Measurements from ENCODE around the gene PCBP3. TPM values are rescaled to one million over a fixed set of nuclear protein-coding genes. Genes with fewer than 3 reads are reported as not detected.
"Not testable (repeated sequence)": the region's sequence is repeated elsewhere in the genome, so short reads cannot be mapped to it uniquely, and the experiment has no call there.

PCBP3 gene
- polyA plus RNA-seq, 4 donors, result 1.2 to 2.2 (median 1.5) TPM

DNA sequence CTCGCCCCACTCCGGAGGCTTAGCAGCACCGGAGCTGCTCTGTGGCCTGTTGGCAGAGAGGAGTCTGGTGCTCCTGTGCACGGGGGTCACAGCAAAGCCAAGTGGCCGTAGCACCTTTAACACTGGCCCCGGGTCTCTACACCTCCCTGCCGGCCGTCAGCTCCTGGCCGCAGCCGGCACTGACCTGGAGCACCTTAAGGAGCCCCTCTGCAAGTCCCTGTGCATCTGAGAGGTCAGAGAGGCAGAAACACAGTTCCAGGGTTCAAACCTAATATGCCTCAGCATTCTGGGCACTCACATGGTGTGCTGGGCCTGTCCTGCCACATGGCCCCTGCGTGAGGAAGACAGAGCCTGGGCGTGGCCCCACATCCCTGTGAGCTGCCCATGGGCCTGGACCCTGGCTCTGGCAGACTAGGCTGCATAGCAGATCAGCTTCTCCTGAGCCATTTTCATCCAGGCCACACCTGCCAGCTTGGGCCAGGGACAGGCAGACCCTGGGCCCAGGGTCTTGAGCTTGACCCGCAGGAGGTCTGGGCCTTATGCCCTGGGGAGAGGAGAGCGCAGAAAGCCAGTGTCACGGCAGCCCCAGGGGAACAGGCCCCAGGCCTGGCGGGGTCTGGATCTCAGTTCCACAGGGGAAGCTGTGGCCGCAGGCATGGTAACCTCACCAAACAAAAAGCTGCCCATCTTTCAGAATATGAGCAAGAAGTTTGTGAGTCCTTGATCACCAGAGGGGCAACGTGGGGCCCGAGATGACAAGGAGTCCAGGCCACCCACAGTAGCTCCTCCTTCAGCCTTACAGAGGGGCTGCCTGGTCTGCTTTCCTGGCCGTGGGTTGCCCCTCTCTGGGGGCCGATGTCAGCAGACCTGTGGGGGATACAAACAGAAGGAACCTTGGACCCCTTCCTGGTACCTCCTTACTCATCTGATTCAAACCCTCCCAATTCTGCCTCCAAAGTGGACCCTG is 192.1 kb downstream of the PCBP3 start:
- no peak for DNase-seq (ENCODE audit: low read depth in 4 of 4, low spot score in 3 of 4)

DNA sequence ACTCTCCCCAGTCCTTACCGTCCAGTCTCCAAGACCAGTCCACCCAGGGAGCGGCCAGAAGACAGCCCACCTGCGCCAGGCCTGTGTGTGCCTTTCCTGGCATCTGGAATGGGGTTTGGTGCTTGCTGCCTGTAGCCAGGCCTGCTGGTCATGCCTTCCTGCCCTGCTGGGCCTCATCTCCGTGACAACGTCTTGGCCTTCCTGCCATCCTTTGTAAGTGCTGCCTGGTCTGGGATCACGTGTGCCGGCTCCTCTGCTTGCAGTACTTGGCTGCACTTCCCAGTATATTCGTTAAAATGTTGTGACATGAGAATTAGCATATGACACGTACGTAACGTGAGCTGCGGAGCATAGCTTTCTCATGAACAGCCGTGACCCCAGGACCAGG is 192.7 kb downstream of the PCBP3 start:
- no peak for DNase-seq (ENCODE audit: low read depth in 4 of 4, low spot score in 3 of 4)

DNA sequence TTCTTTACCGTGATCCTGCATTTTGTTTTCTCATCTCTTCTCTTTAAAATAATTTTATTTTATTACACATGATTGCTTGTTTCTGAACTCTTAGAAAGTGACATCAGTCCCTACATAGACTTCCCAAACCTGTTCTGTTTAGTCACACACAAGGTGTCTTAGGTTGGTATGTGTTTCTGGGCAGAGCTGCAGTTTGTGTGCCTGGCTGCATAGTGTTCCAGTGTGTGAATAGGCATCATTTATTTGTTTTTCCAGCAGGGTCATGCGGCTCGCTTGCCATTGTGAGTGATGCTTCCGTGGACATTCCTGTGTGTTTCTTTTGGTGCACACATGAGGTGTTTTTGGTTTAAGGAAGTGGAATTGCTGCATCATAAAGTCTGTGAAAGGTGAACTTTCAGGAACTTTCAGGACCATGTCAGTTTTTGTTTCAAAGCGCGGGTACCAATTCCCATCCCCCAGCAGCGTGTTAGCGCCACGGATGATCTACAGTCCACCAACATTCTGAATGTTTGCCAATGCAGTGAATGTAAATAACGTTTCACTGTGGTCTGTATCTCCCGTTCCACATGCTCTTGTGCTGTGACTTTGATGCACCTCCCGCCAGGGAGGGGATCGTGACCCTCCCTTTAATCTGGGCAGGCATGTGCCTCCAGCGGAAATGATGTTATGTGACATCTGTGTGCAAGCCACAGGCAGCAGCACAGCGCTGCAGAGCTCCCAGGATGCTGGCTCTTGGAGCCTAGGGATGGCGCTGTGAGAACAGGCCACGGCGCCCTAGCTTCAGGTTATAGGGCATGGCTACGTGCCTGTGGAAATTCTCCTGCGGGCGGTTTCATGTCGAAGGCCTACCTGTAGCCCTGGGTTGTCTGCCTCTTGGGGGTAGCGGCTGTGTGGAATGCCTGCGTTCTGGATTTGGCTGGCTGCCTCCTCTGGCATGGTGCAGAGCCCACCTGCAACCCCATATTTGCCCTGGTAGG is 193.5 kb downstream of the PCBP3 start:
- DNase-seq (ENCODE audit: low read depth in 4 of 4, low spot score in 3 of 4), result no peak

DNA sequence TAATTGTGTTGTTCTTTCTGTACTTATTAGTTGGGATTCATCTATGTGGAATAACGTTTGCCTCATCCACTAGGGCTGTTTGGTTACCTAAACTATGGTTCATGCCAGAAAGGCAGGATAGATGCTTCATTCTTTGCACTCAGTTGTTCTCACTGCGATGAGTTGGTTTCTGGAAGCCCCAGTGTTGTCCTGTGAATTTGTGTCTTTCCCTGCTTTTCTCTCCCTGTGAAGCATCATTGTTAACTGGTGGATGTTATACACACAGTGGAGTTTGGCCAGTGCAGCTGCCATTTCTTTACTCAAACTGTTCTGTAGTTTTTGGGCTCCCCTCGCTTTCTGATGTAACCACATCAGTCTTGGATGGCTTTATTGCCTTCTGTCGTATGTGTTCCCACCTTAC is 194.4 kb downstream of the PCBP3 start:
- no peak for DNase-seq (ENCODE audit: low read depth in 4 of 4, low spot score in 3 of 4)

DNA sequence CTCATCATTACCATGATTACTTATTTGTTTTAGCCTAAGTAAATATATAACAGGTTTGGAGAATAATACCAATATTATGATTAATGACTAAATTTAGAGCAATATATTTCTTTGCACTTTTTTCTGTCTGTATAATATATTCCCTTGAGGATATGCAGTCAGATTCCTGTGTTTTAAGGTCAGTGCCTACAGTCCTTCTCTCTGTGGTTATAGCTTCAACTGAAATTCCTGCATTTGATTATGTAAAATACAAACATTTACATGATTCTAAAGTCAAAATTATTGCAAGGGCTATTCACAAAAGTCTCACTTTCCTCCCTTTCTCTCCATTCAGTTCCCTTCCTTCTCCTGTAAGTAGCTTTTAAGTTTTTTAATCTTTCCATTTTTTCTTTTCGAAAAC is 195.1 kb downstream of the PCBP3 start:
- no peak for DNase-seq (ENCODE audit: low read depth in 4 of 4, low spot score in 3 of 4)

DNA sequence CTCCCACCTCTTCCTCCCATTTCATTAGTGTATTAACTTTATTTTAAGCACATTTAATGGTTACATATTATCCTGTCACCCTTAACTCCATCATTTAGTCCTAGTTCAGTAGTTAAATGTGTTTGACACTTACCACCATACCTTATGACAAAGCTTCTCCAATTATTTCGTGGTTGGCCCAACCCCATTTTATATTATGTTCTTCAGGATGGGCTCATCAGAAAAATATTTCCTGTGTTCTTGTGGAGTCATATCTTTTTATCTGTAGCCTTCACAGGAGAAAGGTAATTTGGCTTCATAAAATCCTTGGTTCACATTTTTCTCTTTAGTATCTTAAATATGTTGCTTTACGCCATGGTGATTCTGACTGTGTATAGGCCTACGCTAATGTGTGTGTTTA is 195.7 kb downstream of the PCBP3 start:
- DNase-seq (ENCODE audit: low read depth in 4 of 4, low spot score in 3 of 4), result no peak

DNA sequence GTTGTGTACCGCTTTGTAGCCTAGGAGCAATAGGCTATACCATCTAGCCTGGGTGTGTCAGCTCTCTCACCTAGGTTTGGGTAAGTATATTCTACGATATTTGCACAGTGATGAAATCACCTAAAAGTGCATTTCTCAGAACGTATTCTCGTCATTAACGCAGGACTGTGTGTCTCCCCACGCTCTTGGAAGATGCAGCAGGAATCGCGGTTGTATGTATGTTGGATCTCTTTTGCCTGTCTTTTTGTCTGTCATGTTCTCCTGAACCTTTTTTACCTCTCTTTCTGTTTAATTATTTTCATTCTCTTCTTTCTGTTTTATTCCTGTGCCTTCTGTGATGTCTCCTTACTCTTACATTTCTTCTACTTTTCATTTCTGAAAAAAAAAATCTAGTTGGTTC is 197.5 kb downstream of the PCBP3 start:
- DNase-seq (ENCODE audit: low read depth in 4 of 4, low spot score in 3 of 4), result no peak

DNA sequence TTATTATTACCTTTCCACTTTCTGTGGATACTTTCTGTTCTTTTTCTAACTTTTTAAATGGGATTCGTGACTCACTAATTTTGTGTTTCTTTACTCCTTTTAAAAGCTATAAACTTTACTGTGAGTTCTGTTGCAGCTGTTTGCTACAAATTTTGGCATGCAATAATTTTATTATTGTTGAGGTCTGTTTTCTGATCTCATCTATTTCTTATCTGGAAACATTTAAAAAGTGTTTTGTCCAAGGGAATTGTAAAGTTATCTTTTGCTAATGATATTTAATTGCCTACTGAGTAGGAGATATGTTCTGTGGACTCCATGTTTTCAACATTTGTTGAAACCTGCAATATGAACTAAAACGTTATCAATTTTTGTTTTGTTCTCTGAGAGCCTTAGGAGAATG is 199.9 kb downstream of the PCBP3 start:
- no peak for DNase-seq (ENCODE audit: low read depth in 4 of 4, low spot score in 3 of 4)

DNA sequence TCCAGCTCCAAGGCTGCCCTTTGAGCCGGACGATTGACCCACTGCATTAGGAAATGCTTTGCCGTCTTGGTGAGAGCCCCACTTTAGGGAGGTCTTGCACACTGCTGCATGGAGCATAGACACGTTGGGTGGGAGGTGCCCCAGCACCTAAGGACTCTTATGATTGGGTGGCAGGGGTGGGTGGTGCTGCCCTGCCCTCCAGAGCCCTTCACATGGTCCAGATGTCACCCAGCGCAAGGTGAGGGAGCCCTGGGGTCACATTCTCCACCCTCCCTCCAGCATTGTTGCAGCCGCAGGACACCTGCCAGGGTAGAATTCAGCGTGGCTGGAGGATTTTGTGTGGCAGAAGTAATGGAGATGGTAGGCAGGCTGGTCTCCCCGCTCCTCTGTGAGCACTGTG is 200.7 kb downstream of the PCBP3 start:
- DNase-seq (ENCODE audit: low read depth in 4 of 4, low spot score in 3 of 4), result no peak

DNA sequence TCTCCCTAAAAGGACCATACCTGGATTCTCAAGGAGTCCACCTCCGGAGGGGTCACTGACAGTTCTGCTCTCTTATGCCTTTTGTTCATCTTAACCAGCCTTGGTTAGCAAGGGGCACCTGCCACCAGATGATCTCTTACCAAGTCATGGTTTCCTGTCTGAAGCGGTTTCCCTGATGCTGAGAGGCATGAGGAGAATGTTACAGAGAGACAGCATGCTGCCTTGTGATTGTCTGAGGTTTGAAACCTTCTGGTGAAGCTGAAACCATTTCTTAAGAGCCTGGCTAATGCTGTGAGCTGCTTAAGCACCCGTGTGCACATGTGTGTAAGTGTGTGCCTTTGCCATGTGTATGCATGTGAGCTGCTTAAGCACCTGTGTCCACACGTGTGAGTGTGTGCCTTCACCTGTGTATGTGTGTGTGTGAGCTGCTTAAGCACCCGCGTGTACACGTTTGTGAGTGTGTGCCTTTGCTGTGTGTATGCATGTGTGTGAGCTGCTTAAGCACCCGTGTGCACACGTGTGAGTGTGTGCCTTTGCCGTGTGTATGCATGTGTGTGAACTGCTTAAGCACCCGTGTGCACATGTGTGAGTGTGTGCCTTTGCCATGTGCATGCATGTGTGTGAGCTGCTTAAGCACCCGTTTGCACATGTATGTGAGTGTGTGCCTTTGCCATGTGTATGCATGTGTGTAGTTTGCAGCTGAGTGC is 201.7 kb downstream of the PCBP3 start:
- no peak for DNase-seq (ENCODE audit: low read depth in 4 of 4, low spot score in 3 of 4)

DNA sequence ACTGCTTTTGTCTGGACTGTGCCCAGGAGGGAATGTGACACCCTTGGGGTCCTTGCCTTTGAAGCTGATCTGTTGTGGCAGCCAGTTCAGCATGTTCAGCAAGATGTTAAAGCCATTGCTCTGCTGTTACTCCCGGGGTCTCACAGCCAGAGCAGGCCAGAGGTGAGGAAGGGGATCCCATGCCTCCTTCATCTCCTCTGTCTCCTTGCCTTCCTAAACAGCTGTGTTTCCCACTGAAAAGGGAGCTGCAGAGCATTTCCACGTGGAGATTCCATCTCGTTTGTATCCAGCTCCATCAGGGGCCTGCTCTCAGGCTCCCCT is 202.2 kb downstream of the PCBP3 start:
- no peak for DNase-seq (ENCODE audit: low read depth in 4 of 4, low spot score in 3 of 4)

DNA sequence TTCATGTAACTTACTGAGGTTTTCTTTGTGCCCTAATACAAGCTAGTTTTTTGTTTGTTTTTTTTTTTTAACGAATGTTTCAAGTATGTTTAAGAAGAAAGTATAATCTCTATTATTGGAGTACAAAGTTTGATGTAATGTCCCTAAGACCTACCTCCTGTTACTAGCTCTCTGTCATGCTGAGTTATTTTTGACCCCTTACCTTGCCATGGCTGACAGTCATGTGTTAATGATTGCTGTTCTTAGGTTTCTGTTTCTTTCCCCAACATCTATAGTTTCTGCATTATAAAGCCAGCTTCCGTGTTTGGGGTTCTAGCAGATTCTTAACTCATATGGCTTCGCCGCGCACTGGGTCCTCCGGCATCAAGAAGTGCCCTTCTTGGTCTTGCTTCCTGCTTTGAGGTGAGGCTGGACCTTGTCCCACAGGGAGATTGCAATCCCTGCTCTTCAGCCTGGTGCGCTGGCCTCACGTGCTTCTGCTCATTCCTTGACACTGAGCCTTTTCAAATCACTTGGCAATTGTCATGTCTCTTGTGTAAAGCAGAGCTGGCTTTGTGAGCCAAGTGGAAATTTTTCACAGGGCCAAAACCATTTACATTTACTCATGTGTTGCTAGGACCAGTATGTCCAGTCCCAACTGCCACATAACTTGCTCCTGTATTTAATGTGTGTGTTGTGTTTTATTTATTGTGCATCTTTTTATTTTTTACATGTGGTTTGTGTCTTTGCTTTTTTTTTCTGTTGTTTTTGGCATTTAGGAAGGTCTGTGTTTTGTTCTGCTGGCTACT is 203.0 kb downstream of the PCBP3 start:
- DNase-seq (ENCODE audit: low read depth in 4 of 4, low spot score in 3 of 4), result no peak

DNA sequence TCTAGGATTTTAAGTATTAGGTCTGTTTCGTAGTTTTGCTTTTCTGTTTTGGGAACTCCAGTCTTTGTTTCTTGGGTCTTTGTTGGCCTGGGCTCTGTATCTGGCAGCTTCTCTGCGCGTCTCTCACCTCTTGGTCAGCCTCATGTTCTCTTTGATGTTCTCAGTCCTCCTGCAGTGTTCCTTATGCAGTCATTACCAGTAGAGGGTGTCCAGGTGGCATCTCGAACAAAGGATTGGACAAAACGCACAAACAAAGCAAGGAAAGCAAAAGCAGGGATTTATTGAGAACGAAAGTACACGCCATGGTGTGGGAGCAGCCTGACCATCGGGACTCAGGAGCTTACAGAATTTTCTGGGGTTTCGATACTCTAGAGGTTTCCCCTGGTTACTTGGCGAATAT is 204.3 kb downstream of the PCBP3 start:
- DNase-seq (ENCODE audit: low read depth in 4 of 4, low spot score in 3 of 4), result no peak

DNA sequence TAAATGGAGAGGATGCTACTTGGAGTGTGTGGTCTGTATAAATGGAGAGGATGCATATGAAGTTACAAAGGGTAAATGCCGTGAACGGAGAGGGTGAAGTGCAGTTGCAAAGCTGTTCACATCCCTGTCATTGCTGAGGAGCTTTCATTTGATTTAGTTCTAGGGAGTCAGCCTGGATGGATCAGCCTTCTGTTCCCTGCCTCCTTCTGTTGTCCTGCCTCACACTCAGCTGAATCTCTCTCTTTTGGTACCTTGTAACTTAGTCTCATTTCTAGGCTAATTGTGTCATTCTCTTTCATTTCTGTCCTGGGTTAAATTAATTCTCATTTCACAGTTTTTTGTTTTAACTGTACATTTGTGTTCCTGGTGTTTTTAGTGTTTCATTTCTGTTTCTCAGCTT is 204.8 kb downstream of the PCBP3 start:
- no peak for DNase-seq (ENCODE audit: low read depth in 4 of 4, low spot score in 3 of 4)

DNA sequence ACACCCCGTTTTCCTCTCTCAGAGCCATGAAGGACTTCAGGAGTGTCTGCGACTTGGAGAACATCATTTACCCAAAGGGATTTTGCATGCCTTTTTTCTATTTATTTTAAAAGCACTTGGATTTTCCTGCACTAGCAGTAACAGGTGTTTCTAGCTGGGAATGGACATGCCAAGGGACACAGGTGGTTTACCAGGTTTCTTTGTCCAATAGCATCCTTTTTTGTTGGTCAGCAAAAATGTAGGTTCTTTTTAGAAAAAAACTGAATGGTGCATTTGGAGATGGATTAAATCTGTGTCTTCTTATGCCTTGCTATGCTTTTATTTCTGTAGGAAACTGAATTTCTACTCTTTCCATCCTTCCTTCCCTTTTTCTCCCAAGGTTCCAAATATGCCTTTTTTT is 205.3 kb downstream of the PCBP3 start:
- DNase-seq (ENCODE audit: low read depth in 4 of 4, low spot score in 3 of 4), result no peak

DNA sequence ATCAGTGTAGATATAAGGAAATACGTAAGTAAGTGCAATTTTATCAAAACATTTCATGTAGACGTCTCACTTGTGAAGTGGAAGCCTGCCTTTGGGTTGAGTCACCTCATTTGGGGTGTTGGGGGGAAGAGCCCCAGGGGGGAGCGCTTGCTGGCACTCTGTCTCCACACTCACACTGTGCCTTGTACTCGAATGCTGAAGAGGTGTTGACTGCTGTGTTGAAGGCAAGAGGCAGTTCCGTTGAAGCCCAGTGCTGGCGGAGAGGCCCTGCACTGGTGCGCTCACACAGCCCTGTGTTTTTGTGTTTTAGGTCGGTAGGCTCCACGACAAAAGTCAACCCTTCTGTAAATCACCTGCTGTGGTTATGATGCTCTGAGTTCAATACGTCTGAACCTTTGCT is 206.1 kb downstream of the PCBP3 start:
- DNase-seq (ENCODE audit: low read depth in 4 of 4, low spot score in 3 of 4), result no peak

DNA sequence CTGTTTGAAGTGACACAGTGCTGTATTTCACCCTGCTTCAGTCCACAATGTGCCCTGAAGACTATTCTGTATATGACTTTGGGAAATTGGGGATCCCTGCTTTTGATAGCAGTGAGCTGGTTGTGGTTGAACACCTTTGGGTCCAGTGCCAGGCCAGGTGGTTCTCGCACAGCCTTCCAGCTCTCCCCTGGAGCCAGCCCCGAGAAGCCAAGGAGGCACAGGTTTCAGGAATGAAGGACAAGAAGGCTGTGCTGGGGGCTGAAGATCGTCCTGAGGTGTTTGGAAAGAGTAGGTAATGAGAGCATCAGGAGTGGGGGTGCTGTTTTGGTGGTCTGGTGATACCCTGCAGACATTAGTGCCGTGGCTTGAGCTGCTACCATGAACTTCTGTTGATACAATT is 206.7 kb downstream of the PCBP3 start:
- DNase-seq (ENCODE audit: low read depth in 4 of 4, low spot score in 3 of 4), result no peak

DNA sequence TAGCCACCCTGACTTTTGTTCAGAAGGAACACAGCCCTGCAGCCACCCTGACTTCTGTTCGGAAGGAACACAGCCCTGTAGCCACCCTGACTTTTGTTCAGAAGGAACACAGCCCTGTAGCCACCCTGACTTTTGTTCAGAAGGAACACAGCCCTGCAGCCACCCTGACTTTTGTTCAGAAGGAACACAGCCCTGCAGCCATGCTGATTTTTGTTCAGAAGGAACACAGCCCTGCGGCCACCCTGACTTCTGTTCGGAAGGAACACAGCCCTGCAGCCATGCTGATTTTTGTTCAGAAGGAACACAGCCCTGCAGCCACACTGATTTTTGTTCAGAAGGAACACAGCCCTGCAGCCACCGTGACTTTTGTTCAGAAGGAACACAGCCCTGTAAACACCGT is 208.9 kb downstream of the PCBP3 start:
- DNase-seq (ENCODE audit: low read depth in 4 of 4, low spot score in 3 of 4), result not testable (repeated sequence)

DNA sequence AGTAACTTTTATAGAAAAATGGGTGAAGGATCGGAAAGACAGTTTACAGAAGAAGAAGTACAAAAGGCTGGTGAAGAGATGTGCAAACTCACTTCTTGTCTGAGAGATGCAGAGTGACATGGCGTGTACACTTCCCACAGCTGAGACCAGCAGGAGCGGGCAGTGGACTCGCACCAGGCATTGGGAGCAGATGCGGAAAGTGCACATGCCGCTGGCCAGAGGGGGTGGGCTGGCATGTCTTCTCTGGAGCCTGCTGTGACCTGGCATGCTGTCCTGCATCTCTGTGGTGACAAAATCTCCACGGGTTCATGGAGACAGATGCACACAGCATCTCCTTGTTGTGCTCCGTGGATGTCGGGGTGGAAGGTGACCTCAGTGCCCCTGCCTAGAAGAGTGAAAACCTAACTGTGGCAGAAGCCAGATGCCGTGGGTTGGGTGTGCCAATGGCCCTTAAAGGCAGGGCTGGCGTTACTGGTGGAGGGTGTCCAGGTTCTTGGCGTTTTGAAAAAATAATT is 209.4 kb downstream of the PCBP3 start:
- no peak for DNase-seq (ENCODE audit: low read depth in 4 of 4, low spot score in 3 of 4)
